Activated CD8-positive, alpha-beta memory T cell treated with anti-CD3 and anti-CD28 coated beads for 48 hours (primary cell): Measurements from ENCODE around the gene PCOLCE2.
"Not testable (repeated sequence)": the region's sequence is repeated elsewhere in the genome, so short reads cannot be mapped to it uniquely, and the experiment has no call there.

Experiments
- DNase-seq, 3 experiments: peaks; one replicate each; pipeline ENCODE4 v3.0.0-alpha.2; 2020; ENCODE audit warnings: low read depth in 2 of 3, low spot score in 2 of 3

The PCOLCE2 gene

GRCh38 chr3:142902356-142902755, 13.5 kb upstream of the PCOLCE2 start:
- DNase-seq = no peak

GRCh38 chr3:142898346-142899213, 9.7 kb upstream of the PCOLCE2 start:
- no peak for DNase-seq

- DNase-seq = no peak
Measured at GRCh38 chr3:142897807-142898206, 8.9 kb upstream of the PCOLCE2 start.

GRCh38 chr3:142896996-142897395, 8.1 kb upstream of the PCOLCE2 start:
- no peak for DNase-seq

- no peak for DNase-seq
Measured at GRCh38 chr3:142896201-142896755, 7.4 kb upstream of the PCOLCE2 start.

- DNase-seq = no peak
Measured at GRCh38 chr3:142894493-142894892, 5.6 kb upstream of the PCOLCE2 start.

- DNase-seq = no peak
Measured at GRCh38 chr3:142892714-142893113, 3.8 kb upstream of the PCOLCE2 start.

- no peak for DNase-seq
Measured at GRCh38 chr3:142890592-142890991, 1.7 kb upstream of the PCOLCE2 start.

GRCh38 chr3:142889212-142890014, 530 bp upstream of the PCOLCE2 start:
- no peak for DNase-seq

GRCh38 chr3:142888099-142888480, 793 bp downstream of the PCOLCE2 start:
- no peak for DNase-seq

GRCh38 chr3:142886940-142887339, 1.9 kb downstream of the PCOLCE2 start:
- no peak for DNase-seq

- DNase-seq = no peak
Measured at GRCh38 chr3:142886021-142886420, 2.9 kb downstream of the PCOLCE2 start.

- no peak for DNase-seq
Measured at GRCh38 chr3:142884531-142884930, 4.4 kb downstream of the PCOLCE2 start.

- not testable (repeated sequence) for DNase-seq
Measured at GRCh38 chr3:142883534-142883933, 5.3 kb downstream of the PCOLCE2 start.

GRCh38 chr3:142881445-142882224, 7.2 kb downstream of the PCOLCE2 start:
- DNase-seq = no peak

GRCh38 chr3:142878649-142879300, 10.1 kb downstream of the PCOLCE2 start:
- DNase-seq = no peak

GRCh38 chr3:142876417-142876816, 12.5 kb downstream of the PCOLCE2 start:
- DNase-seq = no peak

- DNase-seq = no peak
Measured at GRCh38 chr3:142875583-142876207, 13.2 kb downstream of the PCOLCE2 start.

GRCh38 chr3:142875099-142875498, 13.8 kb downstream of the PCOLCE2 start:
- no peak for DNase-seq

GRCh38 chr3:142868382-142868781, 20.5 kb downstream of the PCOLCE2 start:
- not testable (repeated sequence) for DNase-seq
